ENCODE results near the gene LTBP1. TPM values are rescaled to one million over a fixed set of nuclear protein-coding genes. Genes with fewer than 3 reads are reported as not detected.

Gene LTBP1
- total RNA-seq, 1 experiment from 2014 or later, result 13.9 TPM

DNA sequence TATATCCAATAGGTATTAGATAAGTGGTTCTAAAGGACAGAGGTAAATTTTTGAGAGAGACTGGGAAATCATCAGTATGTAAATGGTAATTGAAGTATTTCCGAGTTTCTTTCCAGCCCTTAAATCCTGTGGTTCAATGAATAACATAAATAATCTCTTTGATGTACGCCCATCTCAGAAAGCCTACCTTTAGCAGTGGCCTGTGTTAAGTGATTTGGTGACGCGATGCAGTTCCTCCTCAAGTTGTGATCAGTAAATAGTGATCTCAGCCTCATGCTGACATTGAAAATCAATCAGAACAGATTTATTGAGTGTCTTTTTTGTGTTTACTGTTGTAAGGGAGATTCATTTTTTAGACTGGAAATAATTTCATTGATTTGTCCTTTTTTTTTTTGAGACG, 392.5 kb downstream of the LTBP1 start:
- no peak overlapping the region for H3K27ac Mint-ChIP-seq (ENCODE audit: unreplicated experiment)
- no peak overlapping the region for H3K4me3 Mint-ChIP-seq (ENCODE audit: low read depth, unreplicated experiment)
- BruUV-seq (replicated peaks), result no TSS peak

DNA sequence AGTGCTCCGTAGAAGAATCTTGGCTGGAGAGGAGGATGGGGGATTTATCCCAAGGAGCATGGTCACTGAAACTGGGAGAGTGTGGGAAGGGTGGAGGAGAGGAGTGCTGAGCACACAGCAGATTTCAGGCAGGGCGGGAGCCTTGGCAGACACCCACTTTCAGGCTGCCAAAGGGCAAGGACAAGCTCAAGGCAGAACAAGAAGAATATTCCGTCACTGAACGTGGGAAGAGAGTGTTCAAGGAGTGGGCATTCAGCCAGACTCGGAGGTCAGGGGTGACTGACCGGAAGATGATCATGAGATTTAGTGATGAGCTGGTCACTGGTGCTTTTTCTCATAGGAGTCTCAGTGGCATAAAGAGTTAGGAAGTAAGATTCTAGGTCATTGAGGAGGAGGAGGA, 393.5 kb downstream of the LTBP1 start:
- H3K4me3 Mint-ChIP-seq (ENCODE audit: low read depth, unreplicated experiment), result no peak overlapping the region
- intact Hi-C loops (cut with micrococcal nuclease; ENCODE audit: unreplicated experiment), result no loop called here
- no TSS peak for BruUV-seq (replicated peaks)
- DNase-seq, result no peak
- CTCF ChIA-PET, result no interaction called here
- no peak overlapping the region for H3K27ac Mint-ChIP-seq (ENCODE audit: unreplicated experiment)
- no peaks in the 10 kb centered on the region for H3K27me3 Mint-ChIP-seq (ENCODE audit: unreplicated experiment)
- no peaks in the 10 kb centered on the region for H3K4me1 Mint-ChIP-seq (ENCODE audit: low read depth, unreplicated experiment)
- H3K9me3 Mint-ChIP-seq (ENCODE audit: low read depth, unreplicated experiment), result no peaks in the 10 kb centered on the region
- no peaks in the 10 kb centered on the region for H3K36me3 Mint-ChIP-seq (ENCODE audit: insufficient read depth, unreplicated experiment)
- TF ChIP-seq, protein P1, sequence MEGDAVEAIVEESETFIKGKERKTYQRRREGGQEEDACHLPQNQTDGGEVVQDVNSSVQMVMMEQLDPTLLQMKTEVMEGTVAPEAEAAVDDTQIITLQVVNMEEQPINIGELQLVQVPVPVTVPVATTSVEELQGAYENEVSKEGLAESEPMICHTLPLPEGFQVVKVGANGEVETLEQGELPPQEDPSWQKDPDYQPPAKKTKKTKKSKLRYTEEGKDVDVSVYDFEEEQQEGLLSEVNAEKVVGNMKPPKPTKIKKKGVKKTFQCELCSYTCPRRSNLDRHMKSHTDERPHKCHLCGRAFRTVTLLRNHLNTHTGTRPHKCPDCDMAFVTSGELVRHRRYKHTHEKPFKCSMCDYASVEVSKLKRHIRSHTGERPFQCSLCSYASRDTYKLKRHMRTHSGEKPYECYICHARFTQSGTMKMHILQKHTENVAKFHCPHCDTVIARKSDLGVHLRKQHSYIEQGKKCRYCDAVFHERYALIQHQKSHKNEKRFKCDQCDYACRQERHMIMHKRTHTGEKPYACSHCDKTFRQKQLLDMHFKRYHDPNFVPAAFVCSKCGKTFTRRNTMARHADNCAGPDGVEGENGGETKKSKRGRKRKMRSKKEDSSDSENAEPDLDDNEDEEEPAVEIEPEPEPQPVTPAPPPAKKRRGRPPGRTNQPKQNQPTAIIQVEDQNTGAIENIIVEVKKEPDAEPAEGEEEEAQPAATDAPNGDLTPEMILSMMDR (IDR thresholded peaks at IDR 0.05; ENCODE audit: unreplicated experiment), result no peak

More for the DNA sequence above, 392.5 kb downstream of the LTBP1 start:
- no peak for DNase-seq
- intact Hi-C loops (cut with micrococcal nuclease; ENCODE audit: unreplicated experiment), result no loop called here
- TF ChIP-seq, protein P1 (IDR thresholded peaks at IDR 0.05; ENCODE audit: unreplicated experiment), result no peak
- no peaks in the 10 kb centered on the region for H3K4me1 Mint-ChIP-seq (ENCODE audit: low read depth, unreplicated experiment)
- CTCF ChIA-PET, result no interaction called here
- H3K9me3 Mint-ChIP-seq (ENCODE audit: low read depth, unreplicated experiment), result no peaks in the 10 kb centered on the region
- H3K36me3 Mint-ChIP-seq (ENCODE audit: insufficient read depth, unreplicated experiment), result no peaks in the 10 kb centered on the region
- H3K27me3 Mint-ChIP-seq (ENCODE audit: unreplicated experiment), result no peaks in the 10 kb centered on the region

DNA sequence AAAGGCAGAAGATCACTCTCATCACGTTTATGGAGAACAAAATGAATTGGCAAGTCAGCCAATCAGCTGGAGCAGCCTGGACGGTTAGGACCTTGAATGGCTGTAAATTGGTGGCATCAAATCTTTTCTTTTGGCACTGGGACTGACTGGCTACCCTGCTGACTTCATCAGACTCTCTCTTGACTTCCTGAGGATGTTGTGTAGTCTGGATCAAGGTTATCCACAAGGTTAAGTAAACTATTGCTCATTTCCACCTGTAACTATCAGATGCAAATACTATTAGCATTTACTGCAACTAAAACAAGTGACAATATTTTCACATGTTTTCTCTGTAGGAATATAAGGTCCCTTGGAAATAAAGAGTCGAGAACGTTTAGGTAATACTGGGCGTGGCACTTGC, 395.4 kb downstream of the LTBP1 start:
- H3K27ac Mint-ChIP-seq (ENCODE audit: unreplicated experiment), result no peak overlapping the region
- CTCF ChIA-PET, result no interaction called here
- TF ChIP-seq, protein P1 (IDR thresholded peaks at IDR 0.05; ENCODE audit: unreplicated experiment), result no peak
- H3K27me3 Mint-ChIP-seq (ENCODE audit: unreplicated experiment), result no peaks in the 10 kb centered on the region
- H3K36me3 Mint-ChIP-seq (ENCODE audit: insufficient read depth, unreplicated experiment), result no peaks in the 10 kb centered on the region
- BruUV-seq (replicated peaks), result no TSS peak
- H3K4me3 Mint-ChIP-seq (ENCODE audit: low read depth, unreplicated experiment), result no peak overlapping the region
- intact Hi-C loops (cut with micrococcal nuclease; ENCODE audit: unreplicated experiment), result no loop called here
- no peaks in the 10 kb centered on the region for H3K4me1 Mint-ChIP-seq (ENCODE audit: low read depth, unreplicated experiment)
- no peak for DNase-seq
- H3K9me3 Mint-ChIP-seq (ENCODE audit: low read depth, unreplicated experiment), result no peaks in the 10 kb centered on the region

DNA sequence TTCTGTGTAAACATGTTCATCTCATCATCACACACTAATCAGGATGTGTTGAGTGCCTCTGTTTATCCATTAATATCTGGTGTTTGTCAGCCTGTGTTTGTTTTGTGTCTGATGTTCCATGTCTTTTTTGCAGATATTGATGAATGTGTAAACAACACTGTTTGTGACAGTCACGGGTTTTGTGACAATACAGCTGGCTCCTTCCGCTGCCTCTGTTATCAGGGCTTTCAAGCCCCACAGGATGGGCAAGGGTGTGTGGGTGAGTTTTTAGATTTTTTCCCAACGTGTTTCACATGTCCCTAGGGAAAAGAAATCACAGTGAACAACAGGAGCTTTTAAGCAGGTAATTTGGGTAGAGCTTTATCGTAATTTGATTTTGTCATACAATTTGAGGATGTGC, 396.0 kb downstream of the LTBP1 start:
- H3K27ac Mint-ChIP-seq (ENCODE audit: unreplicated experiment), result no peak overlapping the region
- intact Hi-C loops (cut with micrococcal nuclease; ENCODE audit: unreplicated experiment), result no loop called here
- DNase-seq, result no peak
- no peaks in the 10 kb centered on the region for H3K36me3 Mint-ChIP-seq (ENCODE audit: insufficient read depth, unreplicated experiment)
- no peaks in the 10 kb centered on the region for H3K4me1 Mint-ChIP-seq (ENCODE audit: low read depth, unreplicated experiment)
- H3K9me3 Mint-ChIP-seq (ENCODE audit: low read depth, unreplicated experiment), result no peaks in the 10 kb centered on the region
- no TSS peak for BruUV-seq (replicated peaks)
- no peaks in the 10 kb centered on the region for H3K27me3 Mint-ChIP-seq (ENCODE audit: unreplicated experiment)
- CTCF ChIA-PET, result no interaction called here
- H3K4me3 Mint-ChIP-seq (ENCODE audit: low read depth, unreplicated experiment), result no peak overlapping the region
- TF ChIP-seq, protein P1 (IDR thresholded peaks at IDR 0.05; ENCODE audit: unreplicated experiment), result no peak

Data from Calu3 (cell line).